ENCODE results near the gene NGF.

NGF gene

DNA sequence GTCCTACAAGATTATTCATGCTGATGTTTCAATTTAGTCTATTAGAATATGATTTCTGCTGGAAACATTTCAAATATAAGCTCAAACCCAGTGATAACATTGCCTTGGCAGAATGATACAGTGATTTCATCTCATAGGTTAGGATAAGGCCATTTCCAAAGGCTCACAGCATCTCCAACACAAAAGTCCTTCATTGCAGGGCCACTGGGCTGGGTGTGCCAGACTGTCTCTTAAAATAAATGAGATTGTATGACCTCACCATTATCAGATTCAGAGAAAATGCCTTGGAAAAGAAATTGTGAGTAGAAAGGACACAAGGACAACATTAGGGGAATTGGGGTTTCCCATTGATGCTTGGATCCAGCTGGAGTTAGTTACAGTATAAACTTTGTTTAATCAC lies 30.4 kb downstream of the NGF start:
- no peak for DNase-seq

DNA sequence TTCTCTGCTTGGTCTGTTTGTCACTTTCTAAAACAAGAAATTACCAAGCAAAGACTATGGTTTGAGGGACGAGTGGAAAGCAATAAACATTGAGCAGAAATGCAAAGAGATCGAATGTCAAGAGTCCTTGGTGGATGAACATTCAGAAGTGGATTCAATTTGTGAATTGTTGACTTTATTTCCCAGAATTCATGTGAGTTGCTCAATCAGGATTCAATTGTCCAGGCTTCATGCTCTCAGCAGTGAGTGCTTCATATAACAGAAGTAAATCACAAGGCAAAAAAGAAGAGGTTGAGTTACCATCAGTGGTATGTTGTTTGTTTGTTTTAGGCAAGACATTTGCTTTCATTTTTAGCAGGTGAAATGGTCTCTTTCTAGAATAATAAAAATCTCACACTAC lies 31.9 kb downstream of the NGF start:
- no peak for DNase-seq

DNA sequence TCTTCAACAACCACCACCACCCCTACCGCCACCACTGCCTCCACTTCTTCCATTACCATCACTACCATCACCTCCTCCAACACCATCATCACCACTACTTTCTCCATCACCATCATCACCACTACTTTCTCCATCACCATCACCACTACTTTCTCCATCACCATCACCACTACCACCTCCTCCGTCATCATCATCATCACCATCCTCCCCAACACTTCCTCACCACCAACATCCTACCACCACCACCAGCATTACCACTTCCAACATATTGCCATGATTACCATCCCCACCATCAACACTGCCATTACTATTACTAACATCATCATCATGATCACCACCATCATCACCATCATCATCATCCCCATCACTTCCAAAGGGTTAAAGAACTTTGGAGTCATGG lies 34.7 kb downstream of the NGF start:
- no peak for DNase-seq

DNA sequence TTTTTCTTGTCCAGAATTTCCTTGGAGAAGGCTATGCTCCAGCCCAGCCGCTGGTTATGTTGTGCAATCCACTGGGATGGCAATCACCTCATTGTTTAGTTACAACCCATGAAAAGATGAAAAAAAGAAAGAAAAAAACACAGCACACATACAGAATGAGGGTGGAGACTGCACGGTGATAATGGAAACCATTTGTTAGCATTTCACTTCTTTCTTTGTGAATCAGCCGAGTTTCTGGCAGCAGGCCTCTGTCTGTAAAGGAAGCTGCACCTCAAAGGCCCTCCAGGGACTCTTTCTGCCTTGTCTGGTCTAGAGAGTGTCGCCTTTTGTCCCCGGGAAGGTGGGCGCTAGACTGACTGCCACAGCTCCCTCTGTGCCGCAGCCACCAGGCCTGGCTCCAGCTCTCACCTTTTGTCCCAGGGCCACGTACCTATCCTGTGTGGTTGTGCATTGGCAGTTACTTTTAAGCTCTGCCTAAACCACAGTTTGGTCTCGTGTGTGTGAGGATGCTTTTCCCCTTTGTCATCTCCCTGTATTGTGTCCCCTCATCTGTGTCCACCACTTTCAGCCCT lies 35.6 kb downstream of the NGF start:
- DNase-seq: no peak

DNA sequence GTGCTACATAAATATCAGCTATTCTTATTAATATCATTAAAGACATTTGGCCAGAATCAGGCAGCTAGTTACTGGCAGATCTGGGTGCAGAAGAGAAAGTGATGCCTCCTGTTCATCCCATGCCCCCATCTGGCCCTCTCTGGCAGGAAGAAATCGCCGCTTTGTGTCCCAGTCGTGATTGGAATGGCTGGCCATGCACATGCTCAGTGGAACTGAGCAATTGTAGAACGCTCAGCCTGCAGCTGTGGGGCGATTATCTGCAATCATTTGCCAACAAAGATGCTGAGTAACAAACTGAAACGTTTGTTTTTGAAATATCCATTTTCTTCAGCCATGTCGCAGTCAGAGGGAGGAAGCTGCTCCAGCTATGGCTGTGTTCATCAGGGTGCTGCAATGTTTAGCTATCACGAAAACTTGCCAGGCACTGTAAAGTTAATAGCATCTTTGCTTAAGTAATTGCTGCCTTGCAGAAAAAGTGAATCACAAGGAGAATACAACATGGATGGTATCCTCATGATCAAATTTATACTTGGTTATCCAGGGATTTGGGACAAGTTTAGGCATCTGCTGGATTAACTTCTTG lies 36.5 kb downstream of the NGF start:
- no peak for DNase-seq

DNA sequence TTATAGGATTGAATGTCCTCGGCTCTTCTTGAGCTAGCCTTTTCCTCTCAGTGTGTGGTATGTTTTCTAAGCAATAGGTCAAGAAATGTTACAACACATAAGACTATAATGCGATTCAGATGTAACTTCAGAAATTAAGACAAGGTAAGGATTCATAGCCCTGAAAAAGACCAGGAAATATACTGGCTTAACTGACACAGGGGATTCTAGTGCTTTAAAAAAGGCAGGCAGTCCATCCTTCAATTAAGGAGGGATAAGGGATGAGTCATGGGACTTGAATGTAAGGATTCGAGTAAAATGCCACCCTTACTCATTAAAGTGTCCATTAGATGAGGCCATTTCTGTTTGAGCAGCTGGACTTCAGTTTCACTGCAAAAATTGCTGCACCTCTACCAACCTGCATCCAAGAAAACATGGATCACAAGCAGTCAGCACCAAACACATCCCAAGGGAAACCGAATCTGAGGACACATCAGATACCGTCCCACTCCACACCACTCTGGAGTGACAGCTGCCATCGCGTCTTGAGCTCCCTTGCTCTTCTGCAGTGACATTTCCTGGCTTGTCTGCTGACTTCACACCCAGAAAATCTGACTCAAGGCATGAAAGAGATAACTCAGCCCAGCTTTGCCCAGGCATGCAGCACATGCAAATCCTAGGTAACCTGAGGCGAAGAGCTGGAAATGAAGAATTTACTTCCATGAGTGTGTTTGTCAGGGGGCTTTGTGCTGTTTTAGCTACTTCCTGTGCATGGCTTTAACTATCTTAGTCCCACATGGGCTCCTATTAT lies 37.8 kb downstream of the NGF start:
- DNase-seq: no peak

DNA sequence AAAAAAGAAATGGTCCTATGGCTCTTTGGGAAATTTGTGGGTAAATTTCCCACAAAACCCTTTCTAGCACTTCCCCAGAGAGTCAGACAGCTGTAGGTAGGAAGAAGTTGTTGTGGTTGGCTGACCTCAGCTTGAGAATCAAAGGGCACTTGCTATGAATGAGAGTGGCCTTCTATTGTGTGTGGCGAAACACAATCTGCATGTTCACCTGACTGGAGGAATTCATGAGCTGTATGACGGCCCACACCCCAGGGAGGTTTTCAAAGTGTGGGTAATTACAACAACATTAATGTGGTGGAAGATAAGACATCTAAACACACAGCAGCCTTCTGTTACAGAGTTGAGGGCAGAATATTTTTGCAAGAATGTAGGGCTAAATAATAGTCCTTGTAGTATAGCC lies 38.8 kb downstream of the NGF start:
- no peak for DNase-seq

DNA sequence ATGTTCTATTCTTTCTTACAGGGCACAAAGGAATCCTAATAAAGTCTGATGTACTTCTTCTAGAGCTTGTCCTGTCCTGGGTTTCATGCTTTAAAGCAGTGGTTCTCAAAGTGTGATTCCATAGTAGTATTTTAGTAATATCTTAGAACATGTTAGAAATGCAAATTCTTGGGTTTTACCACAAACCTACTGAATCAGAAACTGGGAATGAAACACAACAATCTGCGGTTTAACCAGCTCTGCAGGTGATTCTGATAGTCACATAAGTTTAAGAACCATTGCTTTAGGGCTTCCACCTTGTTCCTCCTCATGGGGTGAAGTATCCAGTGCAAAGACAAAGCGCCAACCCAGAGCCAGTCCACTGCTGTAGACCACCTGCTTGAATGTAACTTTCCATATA lies 41.1 kb downstream of the NGF start:
- no peak for DNase-seq

DNA sequence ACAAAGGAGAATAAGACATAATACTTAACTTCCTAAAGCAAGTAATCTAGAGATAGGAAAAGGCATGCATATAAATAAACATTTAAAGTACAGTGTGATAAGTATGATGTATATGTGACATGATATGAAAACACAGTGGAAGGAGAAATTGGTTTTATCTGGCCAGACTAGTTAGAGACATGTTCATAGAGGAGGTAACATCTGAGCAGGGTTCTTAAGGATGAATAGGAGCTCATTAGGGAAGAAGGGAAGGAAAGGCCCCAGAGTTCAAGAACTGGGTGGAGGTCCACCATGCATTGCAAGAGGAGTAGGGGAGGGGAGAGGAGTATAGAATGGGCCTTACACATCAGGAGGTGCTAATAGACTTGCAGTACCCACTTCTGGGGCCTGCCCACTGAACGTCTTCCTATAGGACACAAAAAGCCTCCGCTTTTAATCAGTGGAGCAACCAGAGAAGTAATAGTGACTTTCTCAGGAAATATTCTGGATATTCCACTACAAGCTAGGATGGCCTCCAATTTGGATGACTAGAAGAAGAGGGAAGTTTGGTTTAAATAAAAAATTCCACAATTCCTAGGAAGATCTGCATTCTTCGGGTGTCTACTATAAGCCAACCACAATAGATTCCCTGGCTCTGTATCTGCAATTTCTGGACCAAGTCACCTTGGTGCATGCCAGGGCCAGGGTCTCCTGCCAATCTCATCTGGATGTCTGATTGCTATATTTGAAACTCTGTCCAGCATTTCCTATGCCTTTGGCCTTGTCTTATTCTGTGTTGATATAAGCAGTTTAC lies 41.9 kb downstream of the NGF start:
- DNase-seq: no peak

DNA sequence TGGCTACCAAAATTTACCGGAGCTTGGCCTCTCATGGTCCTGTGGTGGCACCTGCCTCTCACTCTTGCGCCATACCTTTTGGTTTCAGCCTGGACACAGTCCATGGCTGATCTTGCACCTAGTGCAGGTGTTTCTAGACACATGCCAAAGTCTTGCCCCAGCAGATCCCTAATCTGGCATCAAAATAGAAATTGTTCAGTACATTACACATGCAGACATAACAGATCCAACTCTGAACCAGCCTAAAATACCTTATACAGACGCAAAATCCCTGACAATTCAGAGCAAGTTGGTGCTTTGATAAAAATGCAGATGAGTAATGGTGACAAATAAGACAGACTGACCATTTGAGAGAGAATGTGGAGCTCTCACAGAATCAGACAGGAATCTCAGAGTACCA lies 44.1 kb downstream of the NGF start:
- DNase-seq: no peak

DNA sequence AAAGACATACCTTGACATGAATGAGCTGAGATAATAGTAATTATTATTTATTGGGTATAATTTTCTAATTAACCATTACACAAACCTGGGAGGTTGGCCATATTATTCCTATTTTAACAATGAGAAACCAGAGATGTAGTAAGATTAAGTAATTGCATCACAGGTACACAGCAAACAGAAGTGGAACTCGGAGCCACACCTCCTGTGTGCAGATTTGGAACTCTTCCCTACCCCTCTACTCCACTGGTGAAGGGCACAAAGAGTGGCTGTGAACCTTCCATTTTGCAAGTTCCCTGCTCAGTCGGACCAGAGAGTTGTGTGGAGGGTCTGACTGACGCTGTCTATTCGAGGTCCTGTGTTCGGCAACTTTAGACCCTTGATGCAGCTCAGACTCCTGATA lies 45.0 kb downstream of the NGF start:
- no peak for DNase-seq

DNA sequence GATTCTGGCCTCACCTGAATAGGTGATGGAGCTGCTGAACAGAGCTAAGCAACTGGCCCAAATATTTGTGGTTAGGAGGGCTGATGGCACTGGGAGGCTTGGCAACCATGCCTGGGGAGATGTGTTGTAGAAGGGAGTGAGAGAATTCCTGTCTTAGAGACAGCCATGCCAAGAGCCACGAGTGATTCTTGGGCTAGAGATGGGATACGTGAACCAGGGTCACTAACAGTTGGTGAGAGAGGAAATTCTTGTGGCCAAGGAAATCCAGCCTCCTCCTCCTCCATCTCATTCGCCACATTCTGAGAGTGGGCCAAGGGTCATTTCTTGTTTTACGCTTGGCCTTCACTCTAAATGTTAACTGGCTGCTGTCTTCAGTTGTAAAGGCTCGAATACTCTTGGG lies 46.3 kb downstream of the NGF start:
- no peak for DNase-seq

DNA sequence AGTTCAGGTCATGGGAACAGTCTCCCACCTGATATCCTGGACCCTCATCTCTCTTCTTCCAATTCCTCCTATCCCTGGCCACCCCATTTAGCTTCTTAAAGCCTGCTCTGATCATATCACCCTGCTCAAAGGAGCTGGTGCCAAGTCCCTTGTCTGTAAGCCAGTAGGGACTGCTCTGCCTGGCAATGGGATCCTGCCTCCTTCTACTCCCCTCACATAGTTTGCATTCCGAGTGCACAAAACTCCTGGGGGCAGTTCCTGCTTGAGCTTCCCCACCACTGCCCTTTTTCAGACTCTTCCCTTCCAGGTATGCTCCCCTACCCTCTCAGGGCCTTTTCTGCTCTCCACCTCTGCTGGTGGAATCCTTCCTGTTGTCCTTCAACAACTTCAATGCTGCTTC lies 48.1 kb downstream of the NGF start:
- DNase-seq: no peak

DNA sequence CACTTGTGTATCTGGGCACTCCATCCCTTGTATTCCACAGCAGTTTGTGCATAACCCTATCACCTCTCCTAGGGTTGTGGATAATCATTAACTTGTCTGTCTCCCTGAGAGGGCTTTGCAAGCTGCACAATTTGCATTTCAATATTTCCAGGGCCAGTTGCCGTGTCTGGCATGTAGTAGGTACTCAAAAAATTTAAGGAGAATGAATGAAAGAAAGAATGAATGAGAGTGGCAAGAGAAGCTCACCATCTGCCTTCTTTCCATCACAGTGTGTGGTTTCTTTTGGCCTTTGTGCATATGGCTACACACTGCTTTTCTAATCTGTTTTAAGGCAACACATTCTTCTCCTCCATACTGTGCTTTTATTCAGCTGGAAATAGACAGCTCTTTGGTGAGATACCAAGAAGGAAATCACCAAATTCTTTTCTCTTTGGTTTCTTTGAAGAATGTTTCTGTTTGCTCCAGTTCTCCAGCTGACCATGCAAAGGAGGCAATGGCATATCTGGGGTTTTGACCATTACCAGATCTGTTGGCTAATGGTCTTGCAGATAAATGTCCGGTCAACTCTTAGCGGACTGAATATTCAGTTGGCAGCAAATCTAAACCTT lies 49.4 kb downstream of the NGF start:
- no peak for DNase-seq

DNA sequence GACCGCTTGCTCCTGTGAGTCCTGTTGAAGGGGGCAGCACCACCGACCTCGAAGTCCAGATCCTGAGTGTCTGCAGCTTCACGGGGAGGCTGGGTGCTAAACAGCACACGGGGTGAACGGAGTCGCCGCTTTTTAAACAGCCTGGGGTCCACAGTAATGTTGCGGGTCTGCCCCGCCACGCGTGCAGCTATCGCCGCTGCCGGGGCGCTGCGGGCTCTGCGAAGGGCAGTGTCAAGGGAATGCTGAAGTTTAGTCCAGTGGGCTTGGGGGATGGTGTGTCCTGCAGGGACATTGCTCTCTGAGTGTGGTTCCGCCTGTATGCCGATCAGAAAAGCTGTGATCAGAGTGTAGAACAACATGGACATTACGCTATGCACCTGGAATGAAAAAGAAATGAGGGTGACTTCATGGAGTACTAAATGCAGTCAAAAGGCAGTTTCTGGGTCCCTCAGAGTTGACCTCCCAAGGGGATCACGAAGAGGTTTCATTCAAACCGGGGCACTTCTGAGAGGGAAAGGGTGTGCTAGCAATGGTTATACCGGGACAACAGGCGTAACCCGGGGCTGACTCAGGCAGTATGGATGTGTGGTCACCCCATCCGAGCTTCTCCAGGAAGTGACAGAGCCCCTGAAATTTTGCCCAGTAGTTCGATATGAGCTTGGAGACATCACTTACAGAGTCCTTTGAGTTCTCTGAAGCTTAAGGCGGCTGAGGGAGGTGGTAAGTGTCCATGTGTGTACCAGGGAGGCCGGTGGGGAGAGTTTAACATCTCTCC lies 51.4 kb downstream of the NGF start:
- DNase-seq: no peak

DNA sequence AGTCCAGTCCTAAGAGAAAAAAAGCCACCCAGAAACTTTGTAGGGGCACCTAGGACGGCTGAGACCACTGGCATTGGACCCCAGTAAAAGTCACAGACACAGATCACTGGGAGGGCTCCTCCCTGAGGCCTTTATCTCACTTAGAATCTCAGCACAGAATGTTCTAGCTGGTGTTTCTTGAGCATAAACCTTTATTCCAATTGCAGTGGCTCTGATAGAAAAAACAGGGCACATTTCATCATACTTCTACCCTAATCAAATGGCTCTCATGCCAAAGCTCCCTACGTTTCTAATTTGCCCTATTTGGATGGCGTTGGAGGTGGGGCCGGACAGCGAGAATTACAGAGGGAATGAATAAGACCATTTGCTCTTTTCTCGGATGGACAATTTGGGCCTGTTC lies 53.8 kb downstream of the NGF start:
- DNase-seq: no peak

DNA sequence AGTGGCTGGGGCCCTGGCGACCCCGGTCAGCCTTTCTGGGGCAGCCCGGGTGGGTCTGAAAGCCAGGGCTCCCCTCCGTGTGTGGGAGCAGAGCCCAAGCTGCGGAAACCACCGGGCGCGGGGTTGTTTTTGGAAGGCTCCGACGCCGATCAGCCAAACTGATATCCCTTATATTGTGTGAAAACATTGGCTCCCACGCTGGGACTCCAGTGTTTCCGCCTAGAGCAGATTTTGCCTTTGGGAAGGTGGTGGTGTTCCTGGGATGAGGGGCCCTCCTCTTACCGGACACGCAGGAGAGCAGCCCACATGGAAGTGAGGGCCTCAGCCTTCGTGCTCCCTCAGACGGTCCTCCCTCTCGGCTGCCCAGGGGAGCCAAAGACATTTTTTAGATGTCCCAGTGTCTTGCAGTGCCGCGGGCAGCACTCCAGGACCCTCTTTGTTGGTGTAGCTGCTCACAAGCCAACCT lies 54.3 kb downstream of the NGF start:
- DNase-seq: no peak

DNA sequence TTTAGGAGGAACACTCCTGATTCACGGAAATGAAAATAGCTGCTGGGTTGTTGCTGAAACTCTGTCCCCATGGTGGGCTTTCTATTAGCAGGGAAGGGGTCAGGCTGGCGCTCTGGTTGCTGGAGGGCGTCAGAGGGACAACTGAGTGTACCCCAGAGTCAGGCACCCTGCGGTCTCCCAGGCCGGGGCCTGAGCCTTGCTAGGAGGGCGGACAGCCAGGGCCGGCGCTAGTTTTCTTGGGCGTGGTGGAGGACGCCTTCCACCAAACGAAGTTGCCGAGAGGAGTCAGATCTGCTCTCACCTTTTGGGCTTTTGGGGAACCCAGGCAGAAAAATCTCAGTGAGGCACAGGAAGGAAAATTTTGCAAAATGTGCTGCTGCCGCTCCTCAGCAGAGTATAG lies 54.8 kb downstream of the NGF start:
- DNase-seq: no peak

DNA sequence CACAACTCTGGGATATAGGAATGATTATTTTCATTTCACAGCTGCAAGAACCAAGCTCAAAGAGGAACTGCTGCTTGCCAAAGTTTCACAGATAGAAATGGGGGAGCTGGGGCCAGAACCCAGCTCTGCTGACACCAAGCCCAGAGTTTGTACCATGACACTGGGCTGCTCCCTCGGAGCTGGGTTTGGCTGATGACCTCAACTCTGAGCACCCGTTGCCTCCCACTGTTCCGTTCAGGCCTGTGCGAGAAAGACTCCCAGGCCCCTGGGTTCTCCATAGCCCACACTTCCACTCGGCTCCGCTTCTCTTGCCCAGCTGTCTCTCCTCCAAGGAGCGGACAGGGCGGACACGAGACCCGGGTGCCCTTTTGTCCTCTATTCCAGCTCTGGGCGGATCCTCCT lies 55.2 kb downstream of the NGF start:
- no peak for DNase-seq

DNA sequence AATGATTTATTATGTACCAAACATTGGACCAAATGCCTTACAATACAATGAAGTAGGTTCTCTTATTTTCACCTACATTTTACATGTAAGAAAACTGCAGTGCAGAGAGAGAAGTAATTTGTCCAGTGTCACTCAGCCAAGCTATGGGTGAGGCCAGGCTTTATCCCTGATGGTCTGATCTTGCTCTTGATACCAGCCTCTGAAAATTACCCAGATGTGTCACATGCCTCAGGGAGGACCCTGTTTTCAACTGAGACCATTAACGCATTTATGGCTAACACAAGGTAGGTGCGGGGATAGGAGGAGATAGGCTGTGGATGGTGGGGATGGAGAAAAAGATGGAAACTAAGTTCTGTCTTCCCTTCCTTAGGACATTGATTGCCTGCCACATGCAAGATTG lies 56.9 kb downstream of the NGF start:
- DNase-seq: no peak

DNA sequence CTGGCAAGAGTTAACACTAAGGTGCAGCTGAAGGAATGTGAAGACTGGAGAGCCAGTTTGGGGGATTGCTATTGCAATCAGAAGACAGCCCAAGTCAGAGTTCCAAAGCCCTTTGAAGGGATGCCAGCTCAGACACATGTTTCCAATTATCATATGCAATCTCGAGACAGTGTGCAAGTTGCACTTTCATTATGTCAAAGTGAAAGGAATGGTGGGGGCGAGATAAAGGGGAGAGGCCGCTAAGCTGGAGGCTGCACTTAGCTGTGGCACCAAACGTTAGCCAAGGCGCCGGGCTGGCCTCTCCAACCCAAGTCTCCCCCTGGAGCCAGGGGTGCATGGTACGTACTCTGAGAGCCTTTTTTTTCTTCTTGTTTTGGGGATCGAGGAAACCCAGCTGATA lies 58.0 kb downstream of the NGF start:
- no peak for DNase-seq

DNA sequence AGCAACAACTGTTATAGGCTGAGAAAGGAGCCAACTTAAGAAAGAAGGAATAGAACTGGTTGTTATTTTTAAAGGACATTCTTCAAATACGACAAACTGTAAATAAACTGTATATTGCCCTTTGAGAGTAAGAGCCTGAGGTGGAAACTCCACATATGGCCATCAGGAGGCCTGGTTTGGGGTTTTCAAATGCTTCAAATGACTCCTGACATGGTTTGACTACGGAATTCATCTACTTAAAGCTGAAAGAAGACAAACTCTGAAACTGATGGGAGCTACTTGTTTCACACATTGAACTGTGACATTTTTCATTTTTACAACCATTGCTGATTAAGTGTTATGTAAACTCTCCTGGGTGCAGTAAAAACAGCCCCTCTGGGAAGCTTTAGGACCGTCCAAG lies 59.8 kb downstream of the NGF start:
- DNase-seq: no peak

DNA sequence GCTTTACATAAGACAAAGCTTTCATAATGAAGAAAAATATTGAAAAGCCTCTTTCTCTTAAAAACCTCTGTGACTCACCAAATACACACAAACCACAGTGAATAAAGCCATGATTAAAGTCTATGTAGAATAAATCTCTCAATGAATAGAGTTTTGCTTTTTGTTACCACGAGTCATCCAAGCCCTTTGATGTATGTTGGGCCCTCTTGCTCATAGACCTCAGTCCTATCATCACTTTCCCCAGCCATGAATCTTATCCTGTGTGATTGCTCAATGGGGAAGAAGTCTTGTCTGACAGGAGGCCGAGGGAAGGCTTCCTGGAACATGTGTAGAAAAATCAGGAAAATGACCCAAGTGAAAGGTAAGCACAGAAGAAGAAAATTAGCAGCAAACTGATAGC lies 60.8 kb downstream of the NGF start:
- no peak for DNase-seq

Measured in CD4-positive, alpha-beta T cell treated with Interleukin-21 for 1 hour (primary cell).